HS-27A (cell line): ENCODE results near the gene SSH2.
"Not testable (repeated sequence)": the region's sequence is repeated elsewhere in the genome, so short reads cannot be mapped to it uniquely, and the experiment has no call there.

ENCODE experiments used
- DNase-seq: peaks from one replicate; pipeline ENCODE4 v3.0.0-alpha.2; 2012; ENCODE audit warnings: low read depth, missing footprints

Gene SSH2

DNA sequence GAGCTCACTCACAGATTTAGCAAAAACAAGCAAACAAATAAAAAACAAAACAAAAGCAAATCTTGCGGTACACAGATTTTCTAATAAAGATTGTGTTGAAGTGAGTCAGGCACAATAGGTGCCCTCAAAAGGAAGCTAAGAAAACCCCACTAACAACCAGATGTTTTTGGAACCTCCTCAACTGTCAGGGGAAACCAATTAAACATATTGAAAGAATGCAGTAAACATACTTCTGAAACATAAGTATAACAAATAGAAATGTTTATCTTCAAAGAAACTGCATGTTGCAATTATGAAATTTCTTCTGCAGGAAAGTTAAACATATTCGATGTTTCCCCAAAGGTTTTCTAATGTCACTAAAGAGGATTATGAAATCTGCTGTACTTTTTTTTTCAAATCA lies 196.9 kb downstream of the SSH2 start:
- no peak for DNase-seq

DNA sequence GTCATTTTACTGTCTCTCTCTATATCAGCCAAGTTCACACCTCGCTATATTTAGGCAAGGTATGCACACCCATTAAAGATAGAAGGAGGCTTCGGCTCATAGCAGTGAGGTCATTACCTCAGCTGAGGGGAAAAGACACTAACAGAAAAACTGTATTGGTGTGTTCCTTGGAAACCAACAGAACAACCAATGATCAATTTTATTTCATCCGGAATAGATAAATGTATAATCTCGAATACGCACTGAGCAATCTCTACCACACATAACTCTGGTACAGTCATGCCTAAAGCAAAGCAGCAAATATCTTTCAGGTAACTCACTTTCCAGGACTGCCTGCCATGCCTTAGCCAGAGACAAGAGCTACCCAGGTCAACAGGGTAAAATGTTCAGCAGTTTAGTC lies 197.4 kb downstream of the SSH2 start:
- DNase-seq: no peak

DNA sequence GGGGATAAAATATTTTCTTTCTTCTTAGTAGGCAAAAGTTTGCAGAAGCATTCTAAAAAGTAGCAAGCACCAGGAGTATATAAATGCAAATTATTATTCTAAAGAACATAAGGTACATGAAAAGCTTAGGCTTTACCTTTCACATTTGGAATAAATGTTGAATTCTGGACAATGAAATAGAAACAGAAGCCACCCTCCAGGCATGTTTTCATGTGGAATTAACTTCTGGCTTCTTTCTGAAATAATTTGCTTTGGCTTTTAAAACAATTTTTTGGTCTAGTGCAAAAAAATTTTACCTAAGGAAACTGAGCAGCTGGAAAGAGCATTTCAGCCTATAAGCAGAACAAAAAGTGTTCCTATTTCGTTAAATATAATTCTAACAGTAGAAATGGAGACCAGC lies 197.8 kb downstream of the SSH2 start:
- no peak for DNase-seq

DNA sequence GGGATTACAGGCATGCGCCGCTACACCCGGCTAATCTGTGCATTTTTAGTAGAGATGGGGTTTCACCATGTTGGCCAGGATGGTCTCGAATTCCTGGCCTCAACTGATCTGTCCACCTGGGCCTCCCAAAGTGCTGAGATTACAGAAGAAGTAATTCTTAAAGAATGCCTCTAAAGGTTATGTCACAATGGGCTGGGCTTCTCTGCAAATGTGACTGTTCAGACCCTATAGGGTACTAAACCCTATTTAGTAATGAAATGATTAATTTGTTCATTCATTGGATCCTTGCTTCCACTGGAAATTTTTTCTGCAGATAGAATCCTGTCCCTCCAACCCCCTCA lies 198.5 kb downstream of the SSH2 start:
- DNase-seq: no peak

DNA sequence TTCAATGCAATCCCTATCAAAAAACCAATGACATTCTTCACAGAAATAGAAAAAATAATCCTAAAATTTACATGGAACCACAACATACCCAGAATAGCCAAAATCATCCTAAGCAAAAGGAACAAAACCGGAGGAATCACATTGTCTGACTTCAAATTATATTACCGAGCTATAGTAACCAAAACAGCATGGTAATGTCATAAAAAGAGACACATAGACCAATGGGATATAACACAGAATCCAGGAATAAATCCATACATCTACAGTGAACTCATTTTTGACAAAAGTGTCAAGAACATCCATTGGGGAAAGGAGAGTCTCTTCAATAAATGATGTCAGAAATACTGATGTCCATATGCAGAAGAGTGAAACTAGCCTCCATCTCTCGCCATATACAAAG lies 201.5 kb downstream of the SSH2 start:
- no peak for DNase-seq

DNA sequence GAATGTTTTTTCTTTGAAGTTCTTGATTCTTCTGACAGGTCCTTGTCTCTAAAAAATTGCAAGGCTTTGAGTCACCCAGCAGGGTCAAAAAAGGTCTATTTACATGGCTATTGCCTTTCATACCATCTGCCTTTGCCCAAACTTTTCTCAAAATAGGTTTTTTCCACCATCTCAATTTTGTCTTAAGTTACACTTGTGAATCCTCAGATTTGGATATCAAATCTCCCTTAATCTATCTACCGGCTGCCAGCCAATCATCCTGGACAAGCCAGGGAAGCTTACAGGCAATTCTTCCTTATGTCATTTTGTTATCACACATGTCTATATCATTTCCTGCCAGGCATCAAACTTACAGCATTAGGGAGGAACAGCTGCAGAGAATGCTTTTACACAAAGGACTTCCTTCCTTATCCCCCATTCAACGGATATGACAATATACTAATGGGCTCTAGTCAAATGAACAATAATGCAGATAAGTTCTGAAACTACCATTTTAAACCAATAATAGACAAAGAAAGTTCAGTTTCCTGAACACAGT lies 203.2 kb downstream of the SSH2 start:
- peak; percentile 4 for DNase-seq

DNA sequence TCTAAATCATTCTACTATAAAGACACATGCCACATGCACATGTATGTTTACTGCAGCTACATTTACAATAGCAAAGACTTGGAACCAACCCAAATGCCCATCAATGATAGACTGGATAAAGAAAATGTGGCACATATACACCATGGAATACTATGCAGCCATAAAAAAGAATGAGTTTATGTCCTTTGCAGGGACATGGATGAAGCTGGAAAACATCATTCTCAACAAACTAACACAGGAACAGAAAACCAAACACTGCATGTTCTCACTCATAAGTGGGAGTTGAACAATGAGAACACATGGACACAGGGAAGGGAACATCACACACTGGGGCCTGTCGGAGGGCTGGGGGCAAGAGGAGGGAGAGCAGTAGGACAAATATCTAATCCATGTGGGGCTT lies 204.6 kb downstream of the SSH2 start:
- not testable (repeated sequence) for DNase-seq

DNA sequence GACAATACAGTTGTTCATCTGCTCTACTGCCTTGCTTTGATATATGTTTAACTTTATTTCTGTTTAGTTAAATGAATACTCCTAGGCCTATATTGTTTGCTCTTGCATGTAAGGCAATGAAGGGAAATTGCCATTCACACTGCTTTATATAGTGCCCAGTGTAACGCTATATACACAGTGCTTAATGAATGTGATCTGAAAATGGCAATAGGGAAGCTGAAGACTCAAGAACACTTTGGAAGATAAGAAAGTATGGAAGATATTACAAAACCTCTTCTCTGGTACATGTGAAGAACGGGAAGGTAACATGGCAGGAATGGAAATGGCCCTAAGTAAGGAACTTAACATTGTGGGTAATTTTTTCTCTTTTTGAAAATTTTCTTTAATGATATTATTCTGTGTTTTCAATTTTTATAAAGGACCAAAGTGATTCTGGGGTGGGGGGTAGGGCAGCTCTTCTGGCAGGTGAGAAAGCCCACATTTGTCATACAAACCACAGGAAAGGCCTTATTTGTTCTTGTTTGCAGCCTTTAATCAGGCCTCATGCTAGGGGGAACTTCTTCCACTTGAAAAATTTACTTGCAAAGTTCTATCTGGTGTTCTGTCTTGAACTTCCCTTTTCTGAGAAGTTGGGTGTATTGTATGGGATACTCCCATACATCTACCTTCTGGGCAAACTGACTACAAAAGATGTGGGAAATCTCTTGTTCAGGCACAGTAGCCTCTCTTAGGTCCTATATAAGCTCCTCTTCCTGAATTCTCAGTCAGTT lies 206.6 kb downstream of the SSH2 start:
- no peak for DNase-seq

DNA sequence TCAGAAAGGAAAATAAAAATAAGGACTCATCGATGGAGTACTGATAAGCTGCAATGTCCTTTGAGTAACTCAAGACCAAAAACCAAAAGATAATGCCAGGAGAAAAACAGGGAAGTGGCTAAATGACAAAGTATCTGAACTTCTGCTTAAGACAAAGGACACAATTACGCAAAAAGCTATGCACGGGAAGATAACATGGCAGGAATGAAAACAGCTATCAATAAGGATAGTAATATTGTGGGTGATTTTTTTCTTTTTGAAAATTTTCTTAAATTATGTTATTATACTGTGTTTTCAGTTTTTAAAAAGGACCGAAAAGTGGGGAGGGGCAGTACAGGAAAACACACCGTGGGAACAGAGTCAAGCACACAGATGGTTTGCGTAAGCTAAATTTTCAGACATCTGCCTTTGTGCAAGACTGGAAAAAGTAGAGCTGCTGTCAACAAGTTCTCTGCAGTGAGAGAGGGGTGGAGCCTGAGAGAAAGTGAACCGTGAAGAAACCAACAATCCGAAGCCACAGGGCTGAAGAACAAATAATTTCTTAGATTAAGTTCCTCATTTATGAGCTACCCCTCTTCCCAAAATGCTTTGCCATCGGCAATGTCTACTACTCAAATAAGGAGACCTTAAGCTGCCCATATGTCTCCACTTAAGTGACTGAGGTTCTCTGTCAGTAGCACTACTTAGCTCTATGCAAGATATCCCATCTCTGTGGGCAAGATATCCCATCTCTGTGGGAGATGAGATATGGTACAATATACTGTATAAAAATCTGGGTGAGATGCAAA lies 207.4 kb downstream of the SSH2 start:
- no peak for DNase-seq

DNA sequence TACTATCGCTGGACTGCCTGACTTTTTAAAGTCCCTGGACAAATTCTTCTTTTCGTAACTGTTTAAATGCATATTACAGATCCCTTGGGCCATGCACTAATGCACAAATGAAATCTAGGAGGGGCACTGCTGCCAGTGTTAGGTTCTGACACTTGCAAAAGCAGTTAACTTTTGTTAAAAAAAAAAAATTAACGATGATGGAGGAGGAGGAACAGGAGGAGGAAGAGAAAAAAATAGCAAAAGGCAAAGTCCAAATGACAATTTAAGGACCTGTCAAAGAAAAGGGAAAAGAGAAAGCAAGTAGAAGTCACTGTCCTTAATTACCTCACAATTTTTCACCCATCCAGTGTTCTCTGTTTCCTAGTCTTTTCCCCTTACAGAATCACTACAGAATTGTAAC lies 209.5 kb downstream of the SSH2 start:
- no peak for DNase-seq

DNA sequence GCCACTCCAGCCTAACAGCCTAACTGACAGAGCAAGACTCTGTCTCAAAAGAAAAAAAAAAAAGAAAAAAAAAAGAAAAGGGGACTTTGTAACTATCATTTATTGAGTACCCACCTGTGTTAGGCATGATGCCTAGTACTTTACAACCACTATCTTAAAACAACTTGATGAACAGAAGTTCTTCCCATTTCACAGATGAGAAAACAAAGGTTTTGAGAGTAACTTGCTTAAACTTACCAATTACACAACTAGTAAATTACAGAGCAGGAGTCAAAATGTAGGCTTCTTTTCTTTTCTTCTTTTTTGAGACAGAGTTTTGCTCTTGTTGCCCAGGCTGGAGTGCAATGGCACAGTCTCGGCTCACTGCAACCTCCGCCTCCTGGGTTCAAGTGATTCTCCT lies 210.6 kb downstream of the SSH2 start:
- DNase-seq: no peak

DNA sequence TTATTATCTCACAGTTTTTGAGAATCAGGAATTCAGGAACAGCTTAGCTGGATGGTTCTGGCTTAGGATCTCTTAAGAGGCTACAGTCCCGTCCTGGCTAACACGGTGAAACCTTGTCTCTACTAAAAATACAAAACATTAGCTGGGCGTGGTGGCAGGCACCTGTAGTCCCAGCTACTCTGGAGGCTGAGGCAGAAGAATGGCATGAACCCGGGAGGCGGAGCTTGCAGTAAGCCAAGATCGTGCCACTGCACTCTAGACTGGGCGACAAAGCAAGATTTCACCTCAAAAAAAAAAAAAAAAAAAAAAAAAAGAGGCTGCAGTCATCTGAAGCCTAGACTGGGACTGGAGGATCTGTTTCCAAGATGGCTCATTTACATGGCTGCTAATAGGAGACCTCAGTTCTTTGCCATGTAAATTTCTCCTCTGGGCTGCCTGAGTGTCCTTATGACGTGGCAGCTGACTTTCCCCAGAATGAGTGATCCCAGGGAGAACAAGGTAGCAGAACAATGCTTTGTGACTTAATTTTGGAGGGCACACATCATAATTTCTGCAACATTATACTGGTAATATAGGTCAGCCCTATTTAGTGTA lies 211.5 kb downstream of the SSH2 start:
- DNase-seq: no peak

DNA sequence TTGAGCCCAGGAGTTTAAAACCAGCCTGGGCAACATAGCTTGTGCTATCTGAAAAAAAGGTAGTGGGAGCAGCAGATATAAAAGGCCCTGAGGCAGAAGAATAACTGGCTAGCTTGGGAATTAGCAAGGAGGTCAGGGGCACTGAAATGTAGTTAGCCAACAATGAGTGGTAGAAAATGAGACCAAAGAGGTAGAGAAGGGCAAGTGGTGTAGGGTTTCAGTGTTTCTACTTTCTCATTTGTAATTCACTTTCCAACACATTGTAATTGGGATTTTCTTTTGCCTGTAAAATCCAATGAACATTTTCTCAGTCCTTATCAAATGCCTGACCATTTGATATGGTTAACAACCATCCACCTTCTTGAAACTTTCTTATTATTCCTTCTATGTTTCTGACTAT lies 212.2 kb downstream of the SSH2 start:
- DNase-seq: no peak

DNA sequence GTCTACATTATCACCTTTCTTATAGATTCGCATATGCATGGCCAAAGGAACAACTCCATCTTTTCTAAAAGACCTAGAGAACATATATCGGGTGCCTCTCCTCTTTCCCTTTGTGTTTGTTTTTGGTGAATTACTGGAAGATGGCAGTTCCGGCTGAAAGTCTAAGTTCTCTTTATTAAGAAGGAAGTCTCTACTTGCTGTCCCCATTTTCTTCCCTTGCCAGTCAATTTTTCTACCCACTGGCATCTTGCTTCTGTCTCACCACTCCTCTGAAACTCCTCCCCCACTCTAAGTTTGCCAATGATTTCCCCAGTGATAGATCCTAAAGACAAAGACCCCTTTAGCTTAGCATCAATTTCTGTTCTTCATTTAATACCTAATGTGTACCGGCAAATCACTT lies 213.5 kb downstream of the SSH2 start:
- DNase-seq: no peak

DNA sequence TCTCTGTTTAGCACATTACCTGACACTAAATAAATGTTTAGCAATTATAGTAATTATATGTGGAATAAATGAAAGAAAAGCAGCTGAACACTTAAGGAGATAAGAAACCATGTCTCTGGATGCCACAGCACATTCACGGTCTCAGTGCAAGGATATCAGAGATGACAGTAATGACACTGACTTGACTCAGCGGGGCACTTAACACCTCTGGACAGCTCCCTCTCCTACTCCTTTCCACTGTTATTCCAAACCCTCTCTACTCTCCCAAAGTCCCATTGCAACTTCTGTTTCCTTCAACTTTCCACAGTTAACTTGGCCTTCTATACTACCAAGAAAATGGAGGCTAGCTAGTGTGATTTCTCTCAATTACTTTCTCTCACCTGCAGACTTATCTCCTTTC lies 214.3 kb downstream of the SSH2 start:
- DNase-seq: no peak

DNA sequence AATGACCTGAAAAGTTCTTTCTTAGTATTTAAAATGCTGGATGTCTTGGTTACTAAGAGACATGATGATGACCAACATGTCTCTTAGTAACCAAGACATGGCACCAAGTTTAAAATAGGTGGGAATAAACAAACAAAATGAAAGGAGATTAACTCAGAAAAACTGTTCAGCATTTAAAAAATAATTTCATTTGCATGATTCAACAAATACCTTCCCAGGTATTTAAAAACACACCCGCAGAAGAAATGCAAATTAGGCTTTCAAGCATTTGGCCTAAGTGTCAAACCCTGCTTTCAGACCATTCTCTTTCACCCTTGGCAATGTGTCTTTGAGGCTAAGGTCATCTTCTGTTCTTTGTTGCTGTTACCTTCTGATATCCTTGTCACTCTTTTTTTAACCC lies 215.9 kb downstream of the SSH2 start:
- DNase-seq: no peak

DNA sequence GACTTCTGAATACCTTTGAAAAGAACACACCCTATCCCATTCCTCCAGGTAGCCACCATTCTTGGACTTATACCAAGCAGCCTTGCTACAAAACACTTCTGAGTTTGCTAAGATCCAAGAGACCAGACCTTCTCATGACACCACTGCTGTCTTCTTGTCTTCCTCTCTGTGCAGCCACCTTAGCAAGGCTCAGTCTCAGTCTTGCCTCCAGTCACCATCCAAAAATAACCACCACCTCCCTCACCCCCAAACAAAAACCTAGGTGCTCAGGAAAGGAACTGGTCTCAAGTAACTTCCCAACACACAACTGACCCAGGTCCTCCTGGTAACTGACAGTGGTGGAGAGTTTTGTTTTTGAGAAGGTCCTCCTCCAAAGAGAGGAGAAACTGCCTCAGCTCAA lies 216.4 kb downstream of the SSH2 start:
- DNase-seq: no peak

DNA sequence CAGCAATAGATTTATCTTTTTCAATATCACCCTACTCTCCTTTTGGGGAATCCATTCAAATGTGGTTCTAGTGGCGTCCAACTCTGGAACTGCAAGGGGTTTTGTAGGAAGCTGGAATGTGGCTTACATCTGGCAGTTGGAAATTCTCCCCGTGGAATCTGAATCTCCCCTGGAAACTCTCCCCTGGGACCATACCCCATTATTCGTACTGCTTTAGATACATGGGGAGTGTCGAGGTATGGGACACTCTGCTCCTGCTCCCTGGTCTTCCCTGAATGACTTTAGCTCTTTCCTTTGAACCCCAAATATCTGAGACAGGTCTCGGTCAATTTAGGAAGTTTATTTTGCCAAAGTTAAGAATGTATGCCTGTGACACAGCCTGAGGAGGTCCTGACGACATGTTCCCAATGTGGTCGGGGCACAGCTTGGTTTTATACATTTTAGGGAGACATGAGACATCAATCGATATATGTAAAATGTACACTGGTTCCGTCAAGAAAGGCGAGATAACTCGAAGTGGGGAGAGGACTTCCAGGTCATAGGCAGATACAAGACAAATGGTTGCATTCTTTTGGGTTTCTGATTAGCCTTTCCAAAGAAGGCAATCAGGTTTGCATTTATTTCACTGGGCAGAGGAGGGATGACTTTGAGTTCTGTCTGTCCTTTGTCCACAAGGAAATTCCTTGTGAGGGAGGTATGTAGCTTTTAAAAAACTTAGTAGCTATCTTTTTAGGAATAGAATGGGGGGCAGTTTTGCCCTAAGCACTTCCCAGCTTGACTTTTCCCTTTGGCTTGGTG lies 218.2 kb downstream of the SSH2 start:
- no peak for DNase-seq

DNA sequence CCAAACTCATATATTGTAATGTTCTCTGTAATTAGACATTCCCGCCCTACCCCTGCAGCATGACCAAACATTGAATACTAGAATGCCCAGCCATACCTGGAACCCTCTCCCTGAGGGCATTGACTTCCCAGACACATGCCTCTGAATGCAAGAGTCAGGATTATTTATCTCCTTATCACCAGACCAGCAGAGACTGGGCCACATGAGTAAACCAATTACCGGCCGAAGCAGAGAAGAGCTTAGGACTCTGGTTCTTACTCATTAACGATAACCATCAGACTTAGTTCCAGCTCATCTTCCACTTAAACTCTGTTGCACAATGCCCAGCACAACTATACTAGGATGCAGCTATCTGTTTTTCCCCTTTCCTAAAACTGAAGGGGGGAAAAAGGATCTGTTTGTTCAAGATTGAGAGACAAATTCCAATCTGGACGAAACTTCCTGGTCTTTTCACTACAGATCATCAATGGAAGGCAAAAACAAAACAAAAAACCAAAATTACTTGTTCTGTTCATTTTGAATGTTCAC lies 219.1 kb downstream of the SSH2 start:
- DNase-seq: no peak

DNA sequence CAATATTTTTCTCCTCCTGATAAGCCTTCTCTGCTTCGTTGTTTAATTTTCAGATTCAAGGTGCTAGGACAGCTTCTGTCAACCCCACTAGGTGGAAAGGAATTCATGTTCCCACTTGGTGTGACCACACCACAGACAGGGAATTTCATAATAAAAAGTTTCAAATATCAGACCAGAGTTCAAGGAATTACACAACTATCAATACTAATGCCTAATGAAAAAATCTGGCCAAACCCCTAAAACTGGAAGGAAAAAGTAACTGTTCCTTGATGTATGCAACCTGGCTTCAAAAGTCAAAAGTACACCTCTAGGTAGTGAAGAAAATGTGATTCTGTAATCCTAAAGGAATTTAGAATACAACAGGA lies 219.5 kb downstream of the SSH2 start:
- no peak for DNase-seq

DNA sequence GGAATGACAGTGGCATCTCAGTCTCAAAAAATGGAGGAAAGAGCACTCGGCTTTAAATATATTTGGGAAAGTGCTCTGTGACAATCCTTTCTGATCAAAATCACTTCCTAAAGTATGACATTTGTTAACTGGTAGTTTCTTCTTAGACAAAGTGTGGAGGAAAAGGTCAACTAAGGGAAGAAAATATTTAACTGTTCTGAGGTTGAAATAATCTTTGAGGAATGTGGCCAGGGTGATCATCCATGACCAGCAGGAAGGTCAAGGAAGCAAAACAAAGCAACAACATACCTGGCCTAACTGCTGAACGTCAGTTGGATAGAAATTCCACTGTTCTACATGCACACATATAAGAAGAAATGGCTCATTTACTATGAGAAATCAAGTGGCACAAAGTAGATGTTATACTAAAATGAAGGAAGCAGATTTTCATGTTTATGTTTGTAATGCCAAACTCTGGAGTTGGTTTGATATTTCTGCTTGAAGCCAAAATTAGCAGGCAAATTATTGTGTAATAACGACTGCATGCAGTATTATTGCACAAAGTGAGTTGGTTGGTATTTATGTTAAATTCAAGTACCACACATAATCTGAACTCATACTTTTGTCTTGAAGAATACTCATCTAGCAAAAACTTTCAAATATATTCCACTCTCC lies 220.0 kb downstream of the SSH2 start:
- DNase-seq: no peak

DNA sequence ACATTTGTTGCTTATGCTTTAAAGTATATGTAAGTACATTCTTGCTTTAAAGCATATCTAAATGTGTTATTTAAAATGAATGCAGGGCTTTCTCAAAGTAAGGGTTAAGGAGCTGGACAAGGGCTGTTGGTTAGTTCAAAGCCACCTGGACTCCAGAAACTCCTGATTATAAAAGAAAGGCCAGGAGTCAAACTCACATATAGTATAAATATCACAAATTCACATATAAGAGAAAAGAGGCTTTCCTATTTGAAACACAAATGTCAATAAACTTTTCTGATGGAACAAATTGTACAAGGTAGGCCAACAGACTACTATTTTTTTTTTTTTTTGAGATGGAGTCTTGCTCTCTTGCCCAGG lies 222.8 kb downstream of the SSH2 start:
- DNase-seq: no peak
